Activated naive CD4-positive, alpha-beta T cell treated with anti-CD3 and anti-CD28 coated beads, Interleukin-2, amount 10 ng/mL, durations not matched to agents 7 days and 5 days (primary cell): ENCODE data around the gene DVL2.
A peak's percentile ranks its signal among the peaks of the same experiment; 100 is the strongest.

Experiments used
- CTCF ChIA-PET: fragments of 350-600 bp; sonication (Branson Sonifier 250); formaldehyde crosslinking; loops from one replicate; lab custom pipeline; 2021; ENCODE audit warnings: antibody characterized with exemption; lab: Charles Lee
- DNase-seq: peaks from one replicate; pipeline ENCODE4 v3.0.0-alpha.2; 2020
- H3K27ac Mint-ChIP-seq: one replicate; pipeline ENCODE4 v1.8.0; 2021; ENCODE audit warnings: mild to moderate bottlenecking, moderate library complexity, mixed read lengths
- H3K27me3 Mint-ChIP-seq: one replicate; pipeline ENCODE4 v1.8.0; 2021; ENCODE audit warnings: mild to moderate bottlenecking, mixed read lengths
- H3K36me3 Mint-ChIP-seq: one replicate; pipeline ENCODE4 v1.8.0; 2021; ENCODE audit warnings: mixed read lengths
- H3K4me1 Mint-ChIP-seq: one replicate; pipeline ENCODE4 v1.8.0; 2021; ENCODE audit warnings: mixed read lengths
- H3K4me3 Mint-ChIP-seq: one replicate; pipeline ENCODE4 v1.8.0; 2021; ENCODE audit warnings: mild to moderate bottlenecking, moderate library complexity, mixed read lengths
- H3K9me3 Mint-ChIP-seq: one replicate; pipeline ENCODE4 v1.8.0; 2021; ENCODE audit warnings: mixed read lengths

The DVL2 gene

DNA sequence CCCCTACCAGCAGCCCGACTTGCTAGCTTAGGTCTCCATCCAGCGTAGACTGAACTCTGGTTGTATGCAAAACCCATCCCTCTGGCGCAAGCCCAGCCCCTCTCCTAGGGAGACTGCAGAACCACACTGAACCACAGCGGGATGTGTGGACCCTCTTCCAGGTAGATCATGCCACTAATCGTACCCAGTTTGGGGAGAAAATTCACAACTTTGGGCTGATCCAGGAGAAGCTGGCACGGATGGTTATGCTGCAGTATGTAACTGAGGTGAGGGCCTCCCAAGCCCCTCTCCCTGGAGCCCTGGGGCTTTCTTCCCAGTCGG lies 11.4 kb downstream of the DVL2 start:
- Mint-ChIP-seq H3K4me1 (peaks cover 38% of the 10 kb centered on the region), H3K27ac (no peak overlapping the region), H3K4me3 (no peak overlapping the region), H3K27me3 (peaks cover 8% of the 10 kb centered on the region), H3K9me3 (no peaks in the 10 kb centered on the region), H3K36me3 (peaks cover 38% of the 10 kb centered on the region)
- no peak for DNase-seq
- CTCF ChIA-PET = no interaction called here

DNA sequence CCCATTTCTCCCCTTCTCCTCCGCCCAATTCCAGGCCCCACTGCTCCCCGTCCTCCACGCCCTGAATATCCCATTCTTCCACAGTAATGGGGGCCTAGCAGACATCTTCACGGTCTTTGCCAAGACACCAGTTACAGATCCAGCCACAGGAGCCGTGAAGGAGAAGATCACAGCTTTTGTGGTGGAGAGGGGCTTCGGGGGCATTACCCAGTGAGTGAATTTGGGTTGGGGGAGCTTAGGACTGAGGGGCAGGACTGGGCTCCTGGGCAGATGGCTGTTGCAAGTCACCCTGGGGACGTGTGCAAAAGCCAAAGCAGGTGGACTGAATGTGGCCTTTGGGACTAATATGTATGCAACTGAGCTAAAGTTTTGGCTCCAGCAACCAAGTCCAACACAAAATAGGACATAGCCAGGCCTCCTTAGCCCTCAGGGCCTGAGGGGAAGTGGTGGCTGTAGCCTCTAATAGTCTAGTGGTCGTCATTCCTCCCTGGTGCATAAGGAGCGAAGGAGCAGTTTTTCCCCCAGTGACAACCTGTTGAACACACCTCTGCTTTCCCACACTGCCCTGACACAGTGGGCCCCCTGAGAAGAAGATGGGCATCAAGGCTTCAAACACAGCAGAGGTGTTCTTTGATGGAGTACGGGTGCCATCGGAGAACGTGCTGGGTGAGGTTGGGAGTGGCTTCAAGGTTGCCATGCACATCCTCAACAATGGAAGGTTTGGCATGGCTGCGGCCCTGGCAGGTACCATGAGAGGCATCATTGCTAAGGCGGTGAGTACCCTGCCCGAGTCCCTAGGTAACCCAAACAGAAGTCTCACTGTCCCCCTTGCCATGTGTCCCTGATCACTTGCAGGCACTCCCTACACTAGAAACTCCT lies 12.0 kb downstream of the DVL2 start:
- no peak overlapping the region for H3K27ac Mint-ChIP-seq
- H3K27me3 Mint-ChIP-seq = peaks cover 8% of the 10 kb centered on the region
- peaks cover 42% of the 10 kb centered on the region for H3K4me1 Mint-ChIP-seq
- no peaks in the 10 kb centered on the region for H3K9me3 Mint-ChIP-seq
- CTCF ChIA-PET = interaction anchor here (2.3 to 4.5 kb wide), 2 partner anchors 16 to 74 kb away, joined by 10 to 34 read pairs; partner anchors contain the start of gene PHF23
- no peak for DNase-seq
- peaks cover 36% of the 10 kb centered on the region for H3K36me3 Mint-ChIP-seq
- no peak overlapping the region for H3K4me3 Mint-ChIP-seq

DNA sequence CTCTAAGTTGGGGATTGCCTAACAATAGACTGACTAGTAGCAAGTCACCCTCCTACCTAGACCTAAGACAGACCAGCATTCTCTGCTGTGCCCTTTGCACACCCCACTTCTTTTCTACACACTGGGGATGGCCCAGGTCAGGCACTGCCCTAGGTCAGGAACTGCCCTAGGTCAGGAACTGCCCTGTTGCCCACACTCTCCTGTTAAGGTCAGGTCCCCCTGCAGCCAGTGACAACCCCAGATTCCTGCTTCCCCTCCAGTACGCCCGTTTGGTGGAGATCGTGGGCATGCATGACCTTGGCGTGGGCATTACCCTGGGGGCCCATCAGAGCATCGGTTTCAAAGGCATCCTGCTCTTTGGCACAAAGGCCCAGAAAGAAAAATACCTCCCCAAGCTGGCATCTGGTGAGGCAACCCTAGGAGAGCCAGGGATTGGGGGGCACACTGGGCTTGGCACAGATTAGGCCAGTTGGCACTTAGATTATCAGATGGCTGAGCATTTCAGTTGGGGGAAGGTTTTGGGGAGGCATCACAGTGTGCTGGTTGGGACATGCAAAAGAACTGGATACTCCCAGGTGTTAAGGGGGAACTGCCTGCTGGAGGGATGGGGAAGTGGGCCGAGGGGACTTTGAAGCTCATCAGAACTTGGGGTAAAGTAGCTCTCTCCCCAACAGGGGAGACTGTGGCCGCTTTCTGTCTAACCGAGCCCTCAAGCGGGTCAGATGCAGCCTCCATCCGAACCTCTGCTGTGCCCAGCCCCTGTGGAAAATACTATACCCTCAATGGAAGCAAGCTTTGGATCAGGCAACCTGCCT lies 12.8 kb downstream of the DVL2 start:
- DNase-seq = no peak
- CTCF ChIA-PET = interaction anchor here (0.7 to 4.5 kb wide), 9 partner anchors 9 to 75 kb away, joined by 3 to 34 read pairs (median 4); partner anchors contain the start of genes GABARAP and PHF23
- Mint-ChIP-seq H3K27ac (peak overlapping the region; percentile 73), H3K4me3 (peak overlapping the region; percentile 94), H3K36me3 (peaks cover 33% of the 10 kb centered on the region), H3K27me3 (peaks cover 8% of the 10 kb centered on the region), H3K4me1 (peaks cover 47% of the 10 kb centered on the region), H3K9me3 (no peaks in the 10 kb centered on the region)

DNA sequence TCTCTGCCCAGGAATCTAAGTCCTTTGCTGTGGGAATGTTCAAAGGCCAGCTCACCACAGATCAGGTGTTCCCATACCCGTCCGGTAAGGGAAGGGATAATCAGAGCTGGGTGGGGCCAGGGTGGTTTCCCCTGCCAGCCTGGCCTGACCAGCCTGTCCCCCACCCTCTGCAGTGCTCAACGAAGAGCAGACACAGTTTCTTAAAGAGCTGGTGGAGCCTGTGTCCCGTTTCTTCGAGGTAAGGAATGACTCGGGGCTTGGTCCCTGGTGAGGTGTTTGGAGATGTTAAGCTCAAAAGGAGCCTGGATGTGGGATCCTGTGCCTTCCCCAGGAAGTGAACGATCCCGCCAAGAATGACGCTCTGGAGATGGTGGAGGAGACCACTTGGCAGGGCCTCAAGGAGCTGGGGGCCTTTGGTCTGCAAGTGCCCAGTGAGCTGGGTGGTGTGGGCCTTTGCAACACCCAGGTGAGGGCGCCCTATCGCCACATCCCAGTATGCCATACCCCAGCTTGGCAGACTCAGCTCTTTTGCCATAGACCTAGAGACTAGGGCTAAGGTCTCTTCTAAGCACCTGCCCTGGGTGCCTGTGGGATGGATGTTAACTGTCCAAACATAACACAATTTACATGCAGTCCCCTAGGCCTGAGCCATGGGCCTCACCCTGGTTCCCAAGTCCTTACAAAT lies 13.6 kb downstream of the DVL2 start:
- Mint-ChIP-seq H3K36me3 (peaks cover 31% of the 10 kb centered on the region), H3K4me3 (peak overlapping the region; percentile 94), H3K27me3 (peaks cover 13% of the 10 kb centered on the region), H3K4me1 (peaks cover 55% of the 10 kb centered on the region), H3K27ac (peak overlapping the region; percentile 90), H3K9me3 (no peaks in the 10 kb centered on the region)
- CTCF ChIA-PET = interaction anchor here (0.7 to 4.5 kb wide), 10 partner anchors 10 to 109 kb away, joined by 3 to 34 read pairs (median 4); partner anchors contain the start of genes GABARAP and PHF23
- peak; percentile 77 for DNase-seq

DNA sequence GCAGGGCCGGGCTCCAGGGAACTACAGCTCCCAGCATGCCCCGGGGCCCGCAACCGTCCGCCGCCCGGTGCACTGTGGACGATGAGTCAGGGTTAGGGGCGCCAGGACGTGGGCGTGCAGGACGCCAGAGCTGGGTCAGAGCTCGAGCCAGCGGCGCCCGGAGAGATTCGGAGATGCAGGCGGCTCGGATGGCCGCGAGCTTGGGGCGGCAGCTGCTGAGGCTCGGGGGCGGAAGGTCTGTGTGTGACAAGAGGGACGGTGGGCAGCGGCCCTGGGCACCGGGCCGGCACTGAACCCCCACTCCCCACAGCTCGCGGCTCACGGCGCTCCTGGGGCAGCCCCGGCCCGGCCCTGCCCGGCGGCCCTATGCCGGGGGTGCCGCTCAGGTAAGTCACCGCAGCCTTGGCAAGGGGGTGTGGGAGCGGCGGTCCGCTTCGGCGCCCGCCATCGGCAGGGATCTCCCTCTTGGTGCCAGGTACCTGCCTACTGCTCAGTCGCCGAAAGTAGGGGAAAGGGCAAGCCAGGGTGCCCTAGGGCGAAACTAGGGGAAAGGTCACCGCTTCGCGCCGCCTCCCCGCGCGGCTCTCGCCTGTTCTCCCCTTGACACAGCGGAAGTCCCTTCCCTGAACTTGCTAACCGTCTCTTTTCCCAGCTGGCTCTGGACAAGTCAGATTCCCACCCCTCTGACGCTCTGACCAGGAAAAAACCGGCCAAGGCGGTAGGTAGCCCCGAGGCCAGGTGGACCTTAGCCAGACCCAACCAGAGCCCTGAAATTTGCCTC lies 14.3 kb downstream of the DVL2 start, which contains the start of the genes ACADVL and DLG4:
Gene ACADVL, plus strand, starts transcription at position 127 of the 781 bp plus-strand sequence. Its CDS starts 47 bp downstream, at position 174.
Gene DLG4, minus strand, starts transcription at position 25 of the 781 bp plus-strand sequence.
- CTCF ChIA-PET = interaction anchor here (1.0 to 4.5 kb wide), 7 partner anchors 10 to 76 kb away, joined by 3 to 34 read pairs (median 5); partner anchors contain the start of genes GABARAP and PHF23
- peaks cover 62% of the 10 kb centered on the region for H3K4me1 Mint-ChIP-seq
- peak within 1 kb of the TSS; percentile 90 for H3K27ac Mint-ChIP-seq
- H3K4me3 Mint-ChIP-seq = peak within 1 kb of the TSS; percentile 94
- H3K27me3 Mint-ChIP-seq = peaks cover 13% of the 10 kb centered on the region
- H3K36me3 Mint-ChIP-seq = peaks cover 30% of the 10 kb centered on the region
- peak; percentile 86 for DNase-seq
- no peaks in the 10 kb centered on the region for H3K9me3 Mint-ChIP-seq

DNA sequence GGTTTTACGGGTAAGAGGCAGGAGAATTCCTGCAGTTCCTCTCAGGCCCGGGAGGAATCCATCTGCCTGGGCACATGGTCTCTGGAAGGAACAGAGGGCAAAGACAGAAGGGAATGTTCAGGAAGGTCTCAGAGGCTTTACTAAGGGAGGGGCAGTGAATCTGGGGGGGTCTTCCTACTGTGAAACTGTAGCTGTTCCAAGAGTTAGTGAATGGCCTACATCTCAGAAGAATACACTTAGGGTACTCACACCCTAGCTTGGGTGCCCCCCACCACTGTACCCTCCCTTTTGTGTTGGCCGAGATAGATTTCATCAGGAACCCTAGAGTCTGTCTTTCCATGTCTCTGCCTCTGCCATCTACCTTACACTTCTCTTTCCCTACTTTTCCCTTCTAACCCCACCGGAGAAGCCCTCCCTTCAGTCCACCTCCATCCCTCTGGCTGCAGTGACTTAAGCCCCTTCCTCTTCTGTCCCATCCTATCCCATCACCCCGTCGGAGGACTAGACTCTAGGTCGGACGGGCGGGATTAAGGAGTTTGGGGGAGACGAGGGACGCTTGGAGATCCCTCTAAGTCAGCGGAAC lies 15.0 kb downstream of the DVL2 start:
- Mint-ChIP-seq H3K36me3 (peaks cover 27% of the 10 kb centered on the region), H3K27ac (peak overlapping the region; percentile 90), H3K4me1 (peaks cover 69% of the 10 kb centered on the region), H3K9me3 (no peaks in the 10 kb centered on the region), H3K4me3 (peak overlapping the region; percentile 94), H3K27me3 (peaks cover 14% of the 10 kb centered on the region)
- CTCF ChIA-PET = interaction anchor here (2.9 to 4.5 kb wide), 2 partner anchors 22 to 77 kb away, joined by 17 to 34 read pairs; partner anchors contain the start of gene GABARAP
- no peak for DNase-seq

DNA sequence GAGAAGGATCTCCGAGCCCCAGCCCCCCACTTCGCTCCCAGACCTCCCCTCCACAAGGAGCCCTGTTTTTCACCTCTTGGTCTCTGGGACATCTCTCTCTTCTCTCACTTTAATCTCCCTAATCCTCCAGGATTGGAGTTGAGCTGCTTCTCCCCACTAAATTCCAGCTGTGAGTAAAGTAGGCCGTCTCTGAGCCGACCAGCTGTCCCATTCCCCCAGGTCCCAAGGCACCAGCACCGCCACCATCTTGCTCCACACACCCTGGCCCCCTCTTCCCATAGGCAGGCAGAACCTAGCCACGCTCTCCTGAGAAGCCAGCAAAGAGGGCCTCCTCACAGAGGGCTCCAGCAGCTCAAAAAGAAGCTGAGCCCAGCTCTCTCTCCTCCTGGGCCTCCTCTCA lies 15.6 kb downstream of the DVL2 start:
- H3K9me3 Mint-ChIP-seq = no peaks in the 10 kb centered on the region
- no peak for DNase-seq
- CTCF ChIA-PET = interaction anchor here (2.9 to 4.5 kb wide), 2 partner anchors 23 to 78 kb away, joined by 17 to 34 read pairs; partner anchors contain the start of gene GABARAP
- H3K4me3 Mint-ChIP-seq = peak overlapping the region; percentile 94
- peak overlapping the region; percentile 45 for H3K27ac Mint-ChIP-seq
- H3K27me3 Mint-ChIP-seq = peaks cover 20% of the 10 kb centered on the region
- H3K36me3 Mint-ChIP-seq = peaks cover 23% of the 10 kb centered on the region
- peaks cover 75% of the 10 kb centered on the region for H3K4me1 Mint-ChIP-seq

DNA sequence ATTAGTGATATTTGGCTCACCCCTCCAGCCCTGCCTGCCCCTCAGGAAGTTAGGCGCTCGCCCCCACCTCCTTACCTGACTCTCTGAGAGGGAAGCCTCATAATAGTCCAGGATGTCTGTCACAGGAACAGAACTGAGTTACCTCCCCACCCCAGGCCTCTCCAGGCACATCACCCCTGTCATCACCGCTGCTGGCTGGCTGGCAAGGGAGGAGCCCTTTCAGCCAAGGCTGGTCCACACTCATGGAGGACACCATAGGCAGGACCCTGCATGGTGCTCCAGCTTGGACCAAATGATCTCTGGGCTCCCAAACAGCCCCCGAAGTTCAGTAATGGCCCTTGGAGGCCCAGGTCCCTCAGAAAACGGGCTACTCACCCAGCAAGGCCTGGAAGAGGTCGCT lies 16.2 kb downstream of the DVL2 start:
- Mint-ChIP-seq H3K9me3 (no peaks in the 10 kb centered on the region), H3K27ac (peak overlapping the region; percentile 74), H3K36me3 (peaks cover 17% of the 10 kb centered on the region), H3K4me3 (peak overlapping the region; percentile 72), H3K27me3 (peaks cover 26% of the 10 kb centered on the region), H3K4me1 (peaks cover 80% of the 10 kb centered on the region)
- CTCF ChIA-PET = interaction anchor here (4.5 kb wide), 1 partner anchor 78 kb away, joined by 34 read pairs; no protein-coding TSS in a partner anchor
- DNase-seq = no peak

DNA sequence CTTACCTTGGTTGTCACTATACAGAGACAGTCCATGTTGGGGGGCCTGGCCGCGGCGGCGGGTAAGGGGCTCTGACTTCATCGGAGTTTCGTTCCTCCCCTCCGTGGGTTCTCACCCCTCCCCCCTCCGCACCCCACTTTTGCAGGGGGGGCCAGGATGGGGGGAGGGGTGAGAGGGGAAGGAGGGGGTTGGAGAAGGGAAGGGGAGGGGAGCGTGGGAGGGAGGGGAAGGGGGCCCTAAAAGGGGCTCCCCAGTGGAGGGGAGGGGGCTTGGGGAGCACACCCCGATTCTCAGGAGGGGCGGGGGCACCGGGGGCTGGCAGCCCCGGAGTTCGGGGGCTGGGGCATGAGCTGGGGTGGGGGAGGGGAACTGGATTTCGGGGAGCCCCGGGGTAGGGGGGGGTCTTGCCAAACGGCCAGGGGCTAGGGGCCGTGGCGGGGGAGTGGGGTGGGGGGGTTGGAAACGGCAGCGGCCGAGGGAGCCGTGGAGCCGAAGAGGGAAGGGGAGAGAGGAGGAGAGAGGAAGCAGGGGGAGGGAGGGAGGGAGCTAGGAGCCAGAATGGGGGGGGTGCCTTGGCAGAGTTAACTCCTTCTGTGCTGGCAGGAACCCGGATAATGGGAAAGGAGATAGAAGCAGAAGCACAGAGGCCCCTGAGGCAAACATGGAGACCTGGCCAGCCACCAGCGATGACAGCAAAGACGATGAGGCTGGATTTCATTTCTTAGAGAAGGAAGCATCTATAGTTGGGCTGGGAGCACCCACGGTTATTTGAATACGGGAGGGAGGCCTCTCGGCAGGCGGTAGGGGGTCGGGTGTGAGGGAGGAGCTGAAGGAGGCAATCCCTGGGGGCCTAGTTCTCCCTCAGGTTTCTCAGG lies 17.0 kb downstream of the DVL2 start:
- no peaks in the 10 kb centered on the region for H3K9me3 Mint-ChIP-seq
- peak overlapping the region; percentile 72 for H3K4me3 Mint-ChIP-seq
- CTCF ChIA-PET = no interaction called here
- DNase-seq = peak; percentile 45
- peaks cover 10% of the 10 kb centered on the region for H3K36me3 Mint-ChIP-seq
- H3K27me3 Mint-ChIP-seq = peaks cover 29% of the 10 kb centered on the region
- peaks cover 82% of the 10 kb centered on the region for H3K4me1 Mint-ChIP-seq
- peak overlapping the region; percentile 74 for H3K27ac Mint-ChIP-seq

DNA sequence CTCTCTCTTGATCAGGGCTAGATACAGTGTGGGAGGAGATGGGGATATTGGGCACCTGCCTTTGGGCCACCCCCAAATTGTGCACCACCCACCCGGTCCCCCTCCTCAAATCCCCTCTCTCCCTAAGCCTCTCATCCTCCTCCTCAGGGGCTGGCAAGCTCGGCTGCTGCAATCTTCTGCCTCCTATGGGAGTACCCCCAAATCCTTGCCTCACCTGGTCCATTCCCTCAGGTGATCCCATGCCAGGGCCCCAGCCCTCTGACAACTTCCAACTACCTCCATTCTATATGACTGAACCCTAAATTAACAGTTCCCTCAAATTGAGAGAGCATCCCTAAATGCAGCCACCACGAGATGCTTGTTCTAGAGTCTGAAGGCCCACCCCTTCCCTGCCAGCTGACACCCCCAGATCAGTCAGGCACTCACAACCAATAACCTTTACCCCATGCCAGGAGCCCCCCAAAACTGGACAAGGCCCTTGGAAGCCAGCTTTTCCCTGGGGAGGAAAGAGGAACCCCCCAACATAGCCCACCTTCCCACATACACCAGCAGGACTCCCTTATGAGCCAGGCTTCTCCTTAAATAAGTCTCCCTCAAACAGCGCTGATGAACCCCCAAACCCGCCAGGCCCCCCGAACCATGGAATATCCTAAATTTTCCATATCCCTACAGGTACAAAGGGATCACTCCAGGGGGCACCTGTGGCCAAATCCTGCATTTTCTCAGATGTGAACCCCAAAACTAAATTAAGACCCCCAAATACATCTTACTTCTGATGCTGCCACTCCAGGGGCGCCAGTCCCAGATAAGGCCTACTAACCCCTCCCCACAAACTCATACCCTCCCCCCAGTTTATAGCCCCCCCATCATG lies 17.8 kb downstream of the DVL2 start:
- peak overlapping the region; percentile 49 for H3K4me3 Mint-ChIP-seq
- no peaks in the 10 kb centered on the region for H3K9me3 Mint-ChIP-seq
- no peak overlapping the region for H3K27ac Mint-ChIP-seq
- peaks cover 6% of the 10 kb centered on the region for H3K36me3 Mint-ChIP-seq
- H3K4me1 Mint-ChIP-seq = peaks cover 77% of the 10 kb centered on the region
- H3K27me3 Mint-ChIP-seq = peaks cover 36% of the 10 kb centered on the region
- CTCF ChIA-PET = no interaction called here
- DNase-seq = no peak

DNA sequence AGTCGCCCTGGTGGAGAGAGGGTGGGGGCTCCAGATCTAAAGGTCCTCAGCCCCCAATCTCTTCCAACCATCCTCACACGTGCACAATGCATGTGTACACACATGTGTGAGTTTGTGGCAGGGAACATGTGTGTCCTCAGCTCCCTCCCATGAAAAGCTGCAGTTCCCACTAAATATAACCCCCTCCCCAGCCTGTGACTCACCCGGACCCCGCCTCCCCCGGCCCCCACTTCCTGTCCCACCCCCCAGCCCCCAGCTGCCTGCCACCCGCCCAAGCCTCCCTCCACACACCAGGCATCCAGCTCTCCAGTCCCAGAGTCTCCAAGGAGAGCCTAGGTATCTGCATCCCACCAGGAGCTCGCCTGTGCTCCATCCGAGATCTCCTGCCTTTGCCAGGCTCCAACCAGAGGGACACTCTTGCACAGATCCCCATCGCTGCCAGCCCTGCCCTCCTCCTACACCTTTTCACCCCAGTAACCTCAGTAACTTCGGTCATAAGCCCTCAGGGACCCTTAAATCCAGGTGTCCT lies 18.6 kb downstream of the DVL2 start:
- no peak for DNase-seq
- Mint-ChIP-seq H3K4me3 (peak overlapping the region; percentile 83), H3K27ac (no peak overlapping the region), H3K9me3 (no peaks in the 10 kb centered on the region), H3K27me3 (peaks cover 42% of the 10 kb centered on the region), H3K36me3 (peaks cover 2% of the 10 kb centered on the region), H3K4me1 (peaks cover 70% of the 10 kb centered on the region)
- CTCF ChIA-PET = no interaction called here
